ENCODE measurements around the gene GPR22.

GRCh38 chr7:107486041-107486440, 16.2 kb downstream of the GPR22 start:
- TF ChIP-seq POLR2A (IDR thresholded peaks at IDR 0.05) (no peak), CTCF (IDR thresholded peaks at IDR 0.05) (no peak), EP300 (IDR thresholded peaks at IDR 0.05) (no peak)
